ENCODE data around the gene CDK6.
A peak's percentile ranks its signal among the peaks of the same experiment; 100 is the strongest.

CDK6 gene

DNA sequence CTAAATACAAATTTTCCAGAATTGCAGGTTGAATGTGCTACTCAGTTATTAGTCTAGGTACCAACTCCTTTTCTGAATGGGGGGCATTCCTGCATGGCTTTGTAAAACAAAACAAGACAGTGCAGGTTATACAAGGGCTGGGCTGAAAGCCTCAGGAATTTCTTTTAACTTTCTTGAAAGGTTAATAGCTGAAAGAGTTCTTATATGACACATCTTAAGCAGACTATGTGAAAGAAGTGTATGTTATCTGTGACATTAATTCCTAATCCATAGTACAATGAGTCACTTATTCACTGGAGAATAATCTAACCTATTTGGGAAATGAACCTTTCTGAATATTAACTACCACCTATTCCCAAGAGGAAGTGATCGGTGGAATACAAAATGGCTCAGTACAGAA lies 130.5 kb downstream of the CDK6 start:
- DNase-seq = no peak

DNA sequence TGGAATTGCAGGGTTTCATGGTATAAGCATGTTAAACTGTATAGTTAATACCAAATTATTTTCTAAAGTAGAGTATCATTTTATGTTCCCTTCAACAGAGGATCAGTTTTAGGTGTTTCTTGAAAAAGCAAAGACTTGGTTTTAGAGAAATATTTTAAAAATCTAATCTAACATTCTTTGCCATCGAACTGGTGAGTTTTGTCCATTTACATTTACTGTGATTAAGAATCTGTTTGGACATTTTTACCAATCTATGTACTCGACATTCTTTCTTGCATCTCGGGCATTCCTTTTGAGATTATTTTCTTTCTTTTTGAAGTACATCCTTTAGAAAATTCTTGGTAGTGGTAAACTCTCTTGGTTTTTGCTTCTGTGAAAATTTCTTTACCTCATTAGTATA lies 131.5 kb downstream of the CDK6 start:
- no peak for DNase-seq

DNA sequence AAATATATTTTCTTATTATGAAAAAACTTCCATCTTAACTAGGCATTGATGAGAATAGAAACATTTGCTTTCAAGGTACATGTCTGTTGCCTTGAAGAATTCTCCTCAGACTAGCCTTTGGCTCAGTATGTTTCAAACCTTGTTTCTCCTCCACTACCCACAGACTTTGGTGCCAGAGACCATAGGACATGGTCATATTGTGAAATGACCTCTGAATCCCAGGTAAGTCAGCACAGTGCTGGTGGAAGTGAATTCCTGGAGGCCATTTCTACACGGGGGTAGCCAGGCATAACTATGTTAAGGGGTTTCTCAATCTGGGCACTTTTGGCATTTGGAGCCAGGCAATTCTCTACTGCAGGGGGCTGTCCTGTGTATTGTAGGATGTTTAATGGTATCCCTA lies 133.8 kb downstream of the CDK6 start:
- no peak for DNase-seq

DNA sequence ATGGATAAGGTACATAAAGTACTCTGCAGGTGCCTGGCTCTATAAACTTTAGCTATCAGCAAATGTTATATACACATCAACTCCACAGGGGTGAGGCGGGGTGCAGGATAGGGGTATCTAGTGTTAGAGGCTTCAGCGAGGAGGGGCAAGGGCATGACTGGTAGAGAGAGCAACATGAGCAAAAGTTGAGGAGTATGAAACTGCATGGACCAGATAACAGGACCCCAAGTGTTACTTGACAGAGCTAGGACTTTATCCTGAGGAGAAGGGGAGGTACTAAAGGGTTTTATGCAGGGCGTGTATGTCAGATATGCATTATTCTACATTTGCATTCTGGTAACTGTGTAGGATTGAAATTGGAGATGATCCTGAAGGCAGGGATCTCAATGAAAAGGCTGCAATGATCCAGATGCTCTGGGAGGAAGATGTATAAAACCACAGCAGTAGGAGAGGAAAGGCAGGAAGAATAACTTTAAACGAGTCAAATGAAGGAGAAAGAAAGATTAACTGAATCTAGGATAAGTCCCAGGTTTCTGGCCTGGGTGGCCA lies 136.3 kb downstream of the CDK6 start:
- no peak for DNase-seq

DNA sequence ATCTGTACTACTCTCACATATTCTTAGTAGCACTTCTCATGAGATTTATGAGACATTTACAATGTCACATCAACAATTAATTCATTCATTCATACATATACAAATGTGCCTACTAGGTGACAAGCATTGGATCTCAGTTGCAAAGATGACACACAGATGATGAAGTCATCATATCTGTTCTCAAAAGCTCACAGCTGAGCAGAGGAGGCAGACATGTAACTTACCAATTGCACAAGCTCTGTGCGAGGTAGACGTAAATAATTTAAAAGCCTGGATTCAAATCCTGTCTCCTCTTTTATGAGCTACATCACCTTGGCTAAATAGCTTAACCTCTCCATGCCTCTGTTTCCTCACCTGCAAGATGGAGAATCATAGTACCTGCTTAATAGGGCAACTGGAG lies 136.8 kb downstream of the CDK6 start:
- DNase-seq = no peak

DNA sequence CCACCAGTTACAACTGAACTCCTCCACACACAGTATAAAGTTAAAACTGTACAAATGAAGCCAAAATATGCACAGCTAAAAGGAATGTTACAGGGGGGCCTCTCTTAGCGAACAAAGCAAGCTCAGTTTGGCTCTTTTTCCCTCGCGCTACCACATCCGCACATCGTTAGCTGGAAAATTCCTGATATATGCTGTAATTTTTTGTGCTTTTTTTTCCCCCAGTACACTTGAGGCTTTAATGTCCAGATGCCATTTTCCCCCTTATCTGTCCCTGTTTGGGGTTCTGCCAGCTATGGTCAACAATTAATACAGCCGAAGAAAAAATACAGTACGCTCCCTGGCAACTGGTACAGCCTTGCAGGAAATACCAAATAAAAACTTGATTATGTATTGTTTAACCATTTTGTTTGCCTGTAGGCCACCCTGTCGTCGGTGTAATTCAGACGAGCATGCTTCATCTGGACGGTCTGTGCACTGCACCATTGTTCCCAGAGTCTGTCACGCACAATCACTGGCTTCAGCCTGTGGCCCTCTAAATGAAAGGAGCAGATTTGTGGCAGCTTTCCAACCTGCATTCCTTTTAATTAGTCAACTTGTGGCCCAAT lies 138.0 kb downstream of the CDK6 start:
- DNase-seq = no peak

DNA sequence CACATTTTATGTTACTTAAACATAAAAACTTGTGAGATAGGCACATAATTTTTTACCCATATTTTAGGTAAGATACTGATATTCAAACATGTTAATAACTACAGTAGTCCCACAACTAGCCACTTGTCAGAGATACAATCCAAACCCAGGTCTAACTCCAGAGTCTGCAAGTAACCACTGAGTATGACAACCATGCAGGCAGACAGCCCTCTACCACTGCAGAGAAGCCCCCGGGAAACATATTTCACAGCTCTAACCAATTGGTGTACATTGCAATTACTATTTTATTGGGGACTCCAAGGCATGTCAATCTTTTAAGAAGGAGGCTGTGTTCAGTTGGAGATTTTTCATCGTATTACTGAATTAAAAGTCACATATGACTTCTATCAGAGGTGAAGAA lies 139.0 kb downstream of the CDK6 start:
- no peak for DNase-seq

DNA sequence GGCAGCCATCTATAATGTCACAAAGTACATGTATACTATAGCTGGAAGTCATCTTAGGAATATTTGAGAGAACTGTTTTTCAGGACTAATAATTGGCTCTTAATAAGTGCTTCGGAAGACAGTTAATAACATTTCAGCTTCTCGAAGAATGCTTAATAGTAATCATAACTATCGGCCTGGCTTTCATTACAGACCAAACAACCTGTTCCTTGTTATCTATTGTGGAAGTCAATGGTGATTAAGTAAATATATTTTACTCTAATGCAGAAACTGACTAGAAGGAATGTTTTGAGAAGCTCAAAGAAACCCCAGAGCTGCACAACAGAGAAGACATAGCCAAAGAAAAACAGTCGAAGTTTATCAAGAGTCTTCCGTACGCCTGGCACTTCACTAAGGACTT lies 139.4 kb downstream of the CDK6 start:
- DNase-seq = no peak

DNA sequence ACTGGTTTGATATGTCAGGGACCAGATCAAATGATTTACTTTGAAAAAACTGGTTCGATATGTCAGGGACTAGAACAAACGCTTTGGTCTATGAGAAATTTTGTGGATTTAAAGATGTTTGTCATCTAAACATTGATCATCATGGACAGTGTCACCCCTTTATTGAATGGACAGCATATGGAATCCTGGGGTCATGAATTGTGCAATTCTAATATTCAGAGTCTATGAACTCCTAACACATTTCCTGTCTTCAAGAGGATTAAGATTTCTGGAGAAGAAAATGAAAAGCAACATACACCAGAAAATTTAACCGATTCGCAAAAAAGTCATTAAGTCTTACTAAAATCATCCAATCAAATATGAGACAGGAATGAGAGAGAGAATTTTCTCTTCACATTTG lies 139.8 kb downstream of the CDK6 start:
- no peak for DNase-seq

DNA sequence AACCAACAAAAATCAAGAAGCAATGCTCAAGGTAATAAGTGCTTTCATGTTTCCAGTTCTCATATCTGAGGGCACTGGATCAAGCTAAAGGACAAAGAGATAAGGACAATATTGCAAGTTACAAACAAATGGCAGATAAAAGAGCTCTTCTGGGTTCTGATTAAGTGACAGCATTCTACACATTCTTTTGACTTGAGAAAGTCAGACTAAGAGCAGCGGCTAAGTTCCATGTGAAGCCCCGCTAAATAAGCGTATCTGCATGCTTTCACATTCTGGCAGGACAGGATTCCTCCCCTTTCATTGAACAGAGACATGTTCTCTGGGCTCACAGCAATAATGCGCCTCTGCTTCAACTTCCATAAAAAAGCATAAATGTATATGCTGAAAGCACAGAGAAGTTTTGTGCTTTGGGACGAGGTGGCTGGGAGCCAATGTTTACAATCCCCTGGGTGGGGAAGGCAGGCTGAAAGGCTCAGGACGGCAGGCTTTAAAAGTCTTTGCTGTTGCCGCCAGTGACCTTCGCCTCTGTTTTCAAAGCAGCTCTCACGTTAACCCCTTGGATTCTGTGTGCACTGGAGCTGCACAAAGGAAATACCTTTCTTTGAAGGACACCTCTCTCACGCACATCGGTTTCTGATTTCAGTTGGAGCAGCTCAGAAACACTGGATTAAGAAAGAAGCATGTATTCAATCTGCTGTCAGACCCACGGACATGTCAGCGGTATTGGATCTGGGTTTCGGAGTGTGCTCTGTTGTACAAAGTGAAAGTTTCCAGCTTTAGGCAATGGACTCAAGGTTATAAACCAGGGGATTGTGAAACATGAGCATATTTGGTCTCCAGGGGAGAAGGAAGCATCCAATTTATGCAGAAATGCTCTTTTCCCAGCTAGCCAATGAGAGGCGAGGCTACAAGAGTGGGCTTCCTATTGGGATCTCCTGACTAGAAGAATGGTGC lies 140.8 kb downstream of the CDK6 start:
- no peak for DNase-seq

DNA sequence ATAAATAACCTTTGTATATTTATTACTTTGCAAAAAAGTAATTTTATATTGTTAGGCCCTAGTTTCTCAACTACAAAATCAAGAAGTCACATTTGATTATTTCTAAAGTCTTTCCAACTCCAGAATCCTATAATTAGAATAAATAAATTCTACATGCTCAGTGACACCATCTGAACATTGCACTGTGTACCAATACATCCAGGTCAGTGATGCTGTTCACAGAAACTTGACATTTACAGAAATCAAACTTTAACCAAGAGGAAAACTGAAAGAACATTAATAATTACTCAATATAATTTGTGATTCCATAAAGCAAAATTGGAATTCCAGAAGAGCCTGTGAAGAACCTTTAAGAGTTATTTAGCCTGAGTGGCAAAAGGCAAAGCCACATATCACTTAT lies 142.2 kb downstream of the CDK6 start:
- DNase-seq = no peak

DNA sequence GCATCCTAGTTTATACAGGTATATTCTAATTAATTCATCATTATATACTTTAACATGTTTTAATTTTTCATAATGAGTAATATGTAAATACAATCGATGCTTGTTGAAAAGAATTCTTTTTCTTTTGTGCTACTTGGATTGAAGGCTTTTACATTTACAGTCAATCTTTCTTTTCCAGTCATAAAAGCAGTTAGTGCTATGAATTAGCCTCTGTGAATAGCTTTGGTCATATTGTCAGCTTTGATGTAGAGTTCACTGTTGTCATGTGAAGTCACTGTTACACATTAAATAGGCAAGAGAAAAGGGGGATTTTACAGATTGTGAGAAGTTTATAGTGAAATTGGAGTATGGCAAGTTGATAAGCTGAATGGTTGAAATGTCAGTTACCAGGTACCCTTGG lies 142.9 kb downstream of the CDK6 start:
- no peak for DNase-seq

DNA sequence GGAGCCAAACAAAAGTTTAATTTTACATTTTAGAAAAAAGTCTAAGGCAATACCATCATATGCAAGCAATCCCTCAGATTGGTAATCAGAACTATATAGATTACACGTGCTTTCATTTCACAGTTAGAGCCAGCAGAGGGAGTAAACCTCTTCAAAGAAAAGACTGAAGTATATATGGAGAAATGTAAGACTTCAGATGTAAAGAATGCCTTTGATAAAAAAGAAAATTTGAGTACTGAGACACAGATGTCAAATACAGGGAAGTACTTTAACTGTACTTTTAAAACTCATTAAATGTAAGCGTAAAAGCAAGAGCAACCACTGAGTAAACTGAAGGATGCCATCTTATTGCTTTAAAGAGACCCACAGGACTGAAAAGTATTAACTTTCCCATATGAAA lies 144.8 kb downstream of the CDK6 start:
- peak; percentile 13 for DNase-seq

DNA sequence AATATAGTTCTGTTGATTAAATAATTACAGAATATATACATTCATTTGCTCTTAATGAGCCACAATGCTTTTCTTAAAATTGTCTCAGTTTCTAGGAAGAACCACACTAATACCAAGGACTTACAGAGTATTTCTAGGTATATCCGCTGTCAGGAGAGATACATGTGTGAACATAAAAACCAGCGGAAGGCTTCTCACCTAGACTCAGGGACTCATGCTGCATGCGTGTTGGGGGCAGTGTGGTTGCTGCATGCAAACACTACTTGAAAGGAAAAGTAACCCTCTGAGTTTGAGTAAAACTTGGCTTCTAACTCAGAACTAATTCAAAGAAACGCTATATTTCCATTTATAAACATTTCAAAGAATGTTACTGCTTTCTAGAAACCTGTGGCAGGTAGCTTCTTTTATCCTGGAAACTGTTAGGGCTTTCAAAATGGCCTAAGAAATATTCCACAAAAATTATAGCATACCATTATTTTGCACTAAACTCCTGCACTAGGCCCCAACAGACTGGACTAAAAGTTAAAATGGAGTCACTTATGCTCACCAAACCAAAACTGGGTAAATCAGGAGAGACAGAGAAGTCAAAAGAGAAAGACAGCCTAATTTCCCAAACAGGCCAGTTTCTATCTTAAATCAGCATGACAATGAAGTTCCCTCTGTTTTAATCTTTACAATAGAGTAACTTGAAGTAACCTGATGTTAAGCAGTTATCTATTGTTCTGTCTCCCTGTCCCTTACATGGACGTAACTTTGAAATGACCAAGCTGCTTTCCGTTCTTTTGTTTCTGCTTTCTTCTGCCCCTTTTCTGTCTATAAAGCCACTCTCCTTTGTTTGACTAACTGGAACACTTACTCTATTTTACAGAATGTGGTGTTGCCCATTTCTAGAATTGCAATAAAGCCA lies 151.0 kb downstream of the CDK6 start:
- DNase-seq = peak; percentile 58

DNA sequence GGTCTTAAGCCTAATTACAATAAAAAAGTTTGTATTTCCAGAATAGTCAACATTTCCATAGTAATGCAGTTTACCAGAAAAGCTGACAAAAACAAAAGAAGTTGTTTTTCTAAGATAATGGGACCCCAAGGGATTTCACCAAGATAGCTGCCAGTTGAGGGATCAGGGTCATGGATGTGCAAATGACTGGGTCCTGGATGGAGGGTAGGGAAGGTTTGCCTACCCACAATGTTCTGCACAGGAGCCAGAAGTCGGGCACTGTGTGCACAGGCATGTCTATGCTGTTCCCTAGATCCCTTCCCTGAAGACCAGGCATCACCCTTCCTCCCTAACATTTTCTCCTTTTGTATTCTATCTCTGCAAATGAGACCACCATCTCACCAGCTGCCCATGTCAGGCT lies 152.1 kb downstream of the CDK6 start:
- no peak for DNase-seq

DNA sequence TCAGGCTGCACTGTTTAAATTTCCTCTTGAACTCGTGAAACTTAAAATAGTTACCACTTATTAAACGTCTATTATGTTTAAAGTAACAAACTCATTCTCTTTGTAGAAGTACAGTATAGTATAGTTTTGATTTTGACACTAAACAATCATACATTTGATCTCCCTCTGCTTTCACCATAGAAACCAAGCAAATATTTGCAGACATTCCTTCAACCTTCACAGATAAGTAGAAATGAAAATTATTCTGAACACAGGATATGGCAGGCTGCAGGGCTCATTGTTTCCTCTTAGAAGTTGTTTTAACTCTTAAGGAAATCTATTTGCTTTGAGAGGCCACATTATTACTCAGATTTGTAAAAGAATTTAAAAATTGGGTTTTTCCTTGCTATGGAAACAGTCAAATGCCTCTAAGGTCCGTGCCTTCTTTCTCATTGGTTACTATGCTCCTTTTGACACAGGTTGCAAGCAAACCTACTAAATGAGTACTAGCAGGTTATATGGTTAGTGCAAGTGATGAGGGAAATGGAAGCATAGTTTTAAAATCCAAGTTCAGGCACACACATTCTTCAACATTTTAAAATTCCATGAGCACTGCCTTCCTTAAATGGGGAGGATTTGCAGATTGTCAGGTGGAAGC lies 153.4 kb downstream of the CDK6 start:
- DNase-seq = peak; percentile 7

DNA sequence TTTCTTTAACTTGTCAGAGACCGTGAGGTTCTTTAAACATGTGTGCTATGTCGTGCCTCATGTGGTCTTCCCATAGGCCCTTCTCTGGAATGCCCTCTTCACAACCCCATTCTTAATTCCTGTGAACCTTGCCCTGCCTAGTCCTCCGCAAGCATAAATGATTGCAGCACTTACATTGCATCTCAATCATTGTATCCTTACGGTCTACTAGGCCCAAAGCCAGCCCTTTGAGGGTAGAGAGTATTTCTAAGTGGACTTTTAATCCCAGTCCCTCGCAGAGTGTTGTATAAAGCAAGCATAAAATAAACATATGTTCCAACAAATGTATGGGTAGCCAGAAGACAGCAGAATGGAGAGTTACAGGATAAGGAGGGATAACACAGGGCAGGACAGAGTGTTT lies 154.0 kb downstream of the CDK6 start:
- DNase-seq = no peak

DNA sequence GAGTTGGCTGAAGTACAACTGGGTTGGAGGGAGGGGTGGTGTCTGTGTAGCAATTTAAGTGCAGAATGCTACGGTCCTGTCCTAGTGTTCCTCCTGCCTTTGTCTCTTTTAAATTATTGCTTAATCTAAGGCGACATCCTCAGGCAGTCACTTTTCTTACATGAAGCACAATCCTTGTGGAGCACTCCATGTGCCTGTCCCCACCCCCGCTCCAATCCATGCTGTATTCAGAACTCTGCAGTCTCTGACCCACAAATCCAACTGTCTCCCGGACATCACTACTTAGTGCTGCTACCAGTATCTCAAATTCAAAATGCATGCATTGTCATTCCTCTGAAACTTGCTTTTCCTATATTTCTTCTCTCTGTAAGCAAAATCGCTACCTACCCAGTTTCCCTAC lies 154.7 kb downstream of the CDK6 start:
- DNase-seq = no peak

DNA sequence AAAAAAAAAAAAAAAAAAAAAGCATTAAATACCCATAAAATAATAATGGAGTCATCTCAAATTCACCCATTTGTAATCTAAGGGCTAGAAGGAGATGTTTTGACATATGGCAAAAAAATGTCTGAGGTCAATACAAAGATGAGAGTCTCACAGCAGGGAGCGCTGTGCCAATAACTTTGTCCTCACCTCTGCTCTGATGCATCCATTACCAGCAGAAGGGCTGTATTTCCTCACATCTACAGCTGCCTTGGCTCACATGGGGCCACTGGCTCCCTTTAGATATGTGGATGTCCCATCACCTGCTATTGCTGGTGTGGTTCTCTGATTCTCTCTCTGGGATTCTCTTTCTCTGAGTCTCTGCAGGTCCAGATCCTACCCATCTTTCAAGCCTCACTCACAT lies 155.9 kb downstream of the CDK6 start:
- no peak for DNase-seq

DNA sequence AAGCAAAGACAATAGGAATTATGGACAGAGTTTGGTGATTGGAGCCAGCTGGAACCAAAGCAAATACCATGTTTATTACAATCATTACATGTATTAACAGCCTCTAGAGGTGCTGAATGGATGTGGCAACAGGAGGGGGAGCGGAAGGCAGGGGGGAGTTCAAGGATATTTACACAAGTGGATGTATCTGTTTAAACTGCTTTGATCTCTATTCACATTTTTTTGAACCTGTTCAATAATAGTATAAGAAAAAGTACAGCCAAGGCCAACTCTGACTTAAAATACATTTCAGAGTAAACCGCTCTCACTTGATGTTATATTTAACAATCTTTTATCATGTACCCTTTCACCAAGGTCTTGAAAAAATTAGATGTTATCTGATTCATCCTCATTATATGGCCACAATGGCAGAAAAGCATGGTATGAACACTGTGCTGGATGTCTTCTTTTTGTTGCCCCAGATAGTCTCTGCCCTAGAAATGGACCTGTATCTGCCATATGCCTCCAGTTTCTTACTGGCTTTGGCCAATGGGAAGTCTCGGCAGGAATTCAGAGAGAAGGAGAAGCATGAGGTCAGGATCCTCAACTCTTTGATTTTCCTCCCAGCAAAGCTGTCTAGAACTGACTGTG lies 158.0 kb downstream of the CDK6 start:
- no peak for DNase-seq

DNA sequence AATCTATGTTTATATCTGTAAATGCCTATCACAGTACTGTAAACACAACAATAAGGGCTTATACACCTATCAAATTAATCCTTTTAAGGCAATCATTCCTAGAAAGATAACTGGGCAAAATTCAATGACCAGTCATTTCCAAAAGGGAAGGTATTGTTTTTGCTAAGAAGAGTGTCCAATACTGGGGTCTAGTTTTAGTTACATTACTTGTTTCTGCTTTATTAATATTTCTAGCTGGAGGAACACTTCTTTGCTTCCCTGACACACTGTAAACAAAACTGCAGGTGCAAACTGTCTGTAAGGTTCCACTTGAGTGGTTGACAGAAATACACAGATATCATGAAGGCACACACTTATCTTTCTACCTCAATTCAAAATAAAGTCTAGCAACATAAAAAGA lies 162.0 kb downstream of the CDK6 start:
- DNase-seq = no peak

DNA sequence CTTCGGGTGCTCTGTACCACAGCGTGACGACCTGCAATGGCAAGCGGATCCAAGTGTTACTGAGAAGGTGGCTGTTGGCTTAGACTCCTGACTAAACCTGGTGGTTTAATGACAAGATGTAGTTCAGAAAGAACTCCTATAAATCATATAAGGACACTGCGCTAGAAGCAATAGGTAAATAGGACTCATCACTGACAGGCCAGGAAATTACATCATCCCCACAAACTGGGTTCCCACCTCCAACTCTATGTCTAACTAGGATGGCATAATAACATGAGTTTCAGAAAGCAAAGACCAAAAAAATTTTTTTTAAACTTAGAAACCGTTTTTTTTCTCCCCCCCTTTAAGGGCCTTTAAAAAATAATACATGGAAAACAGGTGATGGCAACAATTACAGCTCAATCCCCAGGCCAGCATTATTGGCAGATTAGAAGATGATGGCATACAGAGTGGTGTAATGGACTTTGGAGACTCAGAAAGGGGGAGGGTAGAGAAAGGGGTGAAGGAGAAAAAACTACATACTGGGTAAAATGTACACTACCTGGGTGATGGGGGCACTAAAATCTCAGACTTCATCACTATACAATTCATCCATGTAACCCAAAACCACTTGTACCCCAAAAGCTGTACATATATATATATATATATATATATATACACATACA lies 164.7 kb downstream of the CDK6 start:
- DNase-seq = no peak
